ENCODE data around the gene RNASEH2A.

DNA sequence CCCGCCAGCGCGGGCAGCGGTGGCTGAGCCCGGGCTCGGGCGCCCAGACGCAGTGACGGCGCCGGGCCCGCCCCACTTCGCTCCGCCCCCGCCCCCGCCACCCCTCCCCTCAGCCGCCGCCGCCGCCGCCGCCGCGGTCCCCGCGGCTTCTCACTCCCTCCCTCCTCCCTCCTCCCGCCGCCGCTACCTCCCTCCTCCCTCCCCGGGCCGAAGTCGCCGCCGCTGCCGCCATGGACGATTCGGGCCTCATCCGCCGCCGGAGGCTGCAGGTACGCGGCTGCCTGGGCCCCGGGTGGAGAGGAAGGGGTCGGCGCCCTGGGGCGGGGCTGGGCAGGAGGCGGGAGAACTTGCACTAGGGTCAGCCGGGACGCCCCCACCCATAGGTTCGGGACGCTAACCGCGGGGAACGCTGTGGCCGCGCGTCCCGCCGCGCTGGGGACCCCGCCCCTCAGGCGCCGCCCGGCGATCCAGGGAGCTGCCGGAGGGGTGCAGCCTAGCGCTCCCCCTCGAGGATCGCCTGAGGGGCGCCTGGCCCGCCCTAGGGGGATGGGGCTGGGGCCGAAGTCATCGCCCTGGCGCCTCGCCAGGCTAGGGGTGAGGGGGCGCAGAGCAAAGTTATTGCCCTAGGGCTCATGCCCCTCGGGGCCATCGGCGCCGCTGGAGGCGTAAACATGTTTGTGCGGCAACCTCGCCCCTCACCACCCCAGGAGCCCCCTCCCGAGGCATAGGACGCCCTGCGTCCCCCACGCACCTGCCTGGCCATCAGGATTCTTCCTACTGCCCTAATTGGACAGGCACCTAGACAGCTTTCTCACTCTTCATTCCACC lies 27.6 kb downstream of the RNASEH2A start:
- TF ChIP-seq GATA2 (IDR thresholded peaks at IDR 0.05; ENCODE audit: low read depth, low read length) (no peak), GATA3 (IDR thresholded peaks at IDR 0.05; ENCODE audit: low read depth, low read length) (no peak)
